ENCODE data around the gene PRKCH. TPM values are rescaled to one million over a fixed set of nuclear protein-coding genes. Genes with fewer than 3 reads are reported as not detected.

The PRKCH gene
- total and polyA plus RNA-seq, 2 of the 13 experiments (the other 11 are each of a cell fraction or from before 2014, with no cell fraction given), result 0.48 to 1.3 TPM

DNA sequence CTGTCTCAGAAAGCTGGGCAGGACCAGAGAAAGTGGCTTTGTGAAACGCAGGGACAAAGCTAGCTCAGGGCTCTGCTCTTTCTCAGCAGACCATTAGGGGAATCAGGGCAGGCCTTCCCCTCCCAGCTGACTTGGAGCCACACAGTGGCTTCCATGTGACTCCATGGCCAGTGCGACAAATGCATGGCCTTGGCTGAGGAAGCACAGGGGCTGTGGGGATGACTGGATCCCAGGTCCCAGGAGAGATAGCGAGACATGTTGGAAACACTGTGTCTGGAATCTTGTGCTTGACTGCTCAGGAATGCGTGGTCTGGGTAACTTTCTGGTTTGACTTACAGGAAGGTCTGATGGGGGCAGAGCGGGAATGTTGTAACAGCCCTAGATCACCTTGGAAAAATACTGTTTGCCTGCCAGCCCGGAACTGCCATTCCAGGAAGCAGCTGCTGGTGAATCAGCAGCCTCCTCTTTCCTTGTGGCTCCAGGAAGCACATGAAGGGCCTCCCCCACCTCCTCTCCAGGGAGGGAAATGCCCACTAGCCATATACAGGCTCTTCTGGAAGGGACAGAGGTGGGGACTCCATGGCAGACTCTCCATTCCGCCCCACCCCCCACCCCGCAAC, 240.4 kb downstream of the PRKCH start (continued):
- TF ChIP-seq, protein P1, sequence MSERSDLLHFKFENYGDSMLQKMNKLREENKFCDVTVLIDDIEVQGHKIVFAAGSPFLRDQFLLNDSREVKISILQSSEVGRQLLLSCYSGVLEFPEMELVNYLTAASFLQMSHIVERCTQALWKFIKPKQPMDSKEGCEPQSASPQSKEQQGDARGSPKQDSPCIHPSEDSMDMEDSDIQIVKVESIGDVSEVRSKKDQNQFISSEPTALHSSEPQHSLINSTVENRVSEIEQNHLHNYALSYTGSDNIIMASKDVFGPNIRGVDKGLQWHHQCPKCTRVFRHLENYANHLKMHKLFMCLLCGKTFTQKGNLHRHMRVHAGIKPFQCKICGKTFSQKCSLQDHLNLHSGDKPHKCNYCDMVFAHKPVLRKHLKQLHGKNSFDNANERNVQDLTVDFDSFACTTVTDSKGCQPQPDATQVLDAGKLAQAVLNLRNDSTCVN (CRISPR knock-in tag; IDR thresholded peaks at IDR 0.05; ENCODE audit: borderline replicate concordance), result no peak
- TF ChIP-seq ZNF432 (CRISPR knock-in tag; IDR thresholded peaks at IDR 0.05; ENCODE audit: borderline replicate concordance) (no peak), ZSCAN20 (CRISPR knock-in tag; IDR thresholded peaks at IDR 0.05; ENCODE audit: borderline replicate concordance) (no peak), SIX4 (CRISPR knock-in tag; IDR thresholded peaks at IDR 0.05) (0 out of 2 replicates have a peak, but pooled peaks have one; percentile 76), ELF3 (CRISPR knock-in tag; IDR thresholded peaks at IDR 0.05) (peak; percentile 99), TOPORS (CRISPR knock-in tag; IDR thresholded peaks at IDR 0.05) (no peak), NFIB (CRISPR knock-in tag; IDR thresholded peaks at IDR 0.05; ENCODE audit: borderline replicate concordance) (no peak), KDM5A (IDR thresholded peaks at IDR 0.05; ENCODE audit: borderline replicate concordance, low read length) (no peak), STAG1 (CRISPR knock-in tag; IDR thresholded peaks at IDR 0.05) (peak; percentile 61), CENPX (CRISPR knock-in tag; IDR thresholded peaks at IDR 0.05) (no peak), NFKB2 (CRISPR knock-in tag; IDR thresholded peaks at IDR 0.05; ENCODE audit: borderline replicate concordance) (peak; percentile 58; the same call in 1 of the 2 replicates), ZNF264 (CRISPR knock-in tag; IDR thresholded peaks at IDR 0.05) (peak; percentile 75), ZSCAN9 (CRISPR knock-in tag; IDR thresholded peaks at IDR 0.05; ENCODE audit: borderline replicate concordance) (peak; percentile 81), MIER2 (CRISPR knock-in tag; IDR thresholded peaks at IDR 0.05) (no peak), NONO (IDR thresholded peaks at IDR 0.05) (no peak), NONO (CRISPR knock-in tag; conservative IDR thresholded peaks at IDR 0.05) (no peak), ZNF282 (IDR thresholded peaks at IDR 0.05; ENCODE audit: partially characterized antibody) (no peak), FOXA1 (IDR thresholded peaks at IDR 0.05) (no peak), FOXA1 (CRISPR knock-in tag; IDR thresholded peaks at IDR 0.05) (peak; percentile 67; the same call in 1 of the 2 replicates), HNRNPH1 (optimal IDR thresholded peaks at IDR 0.05; ENCODE audit: low read depth, low read length) (no peak), HCFC1 (IDR thresholded peaks at IDR 0.05; ENCODE audit: low read depth, low read length) (no peak), MYNN (CRISPR knock-in tag; IDR thresholded peaks at IDR 0.05; ENCODE audit: low read depth) (no peak)
- TF ChIP-seq, protein P2, sequence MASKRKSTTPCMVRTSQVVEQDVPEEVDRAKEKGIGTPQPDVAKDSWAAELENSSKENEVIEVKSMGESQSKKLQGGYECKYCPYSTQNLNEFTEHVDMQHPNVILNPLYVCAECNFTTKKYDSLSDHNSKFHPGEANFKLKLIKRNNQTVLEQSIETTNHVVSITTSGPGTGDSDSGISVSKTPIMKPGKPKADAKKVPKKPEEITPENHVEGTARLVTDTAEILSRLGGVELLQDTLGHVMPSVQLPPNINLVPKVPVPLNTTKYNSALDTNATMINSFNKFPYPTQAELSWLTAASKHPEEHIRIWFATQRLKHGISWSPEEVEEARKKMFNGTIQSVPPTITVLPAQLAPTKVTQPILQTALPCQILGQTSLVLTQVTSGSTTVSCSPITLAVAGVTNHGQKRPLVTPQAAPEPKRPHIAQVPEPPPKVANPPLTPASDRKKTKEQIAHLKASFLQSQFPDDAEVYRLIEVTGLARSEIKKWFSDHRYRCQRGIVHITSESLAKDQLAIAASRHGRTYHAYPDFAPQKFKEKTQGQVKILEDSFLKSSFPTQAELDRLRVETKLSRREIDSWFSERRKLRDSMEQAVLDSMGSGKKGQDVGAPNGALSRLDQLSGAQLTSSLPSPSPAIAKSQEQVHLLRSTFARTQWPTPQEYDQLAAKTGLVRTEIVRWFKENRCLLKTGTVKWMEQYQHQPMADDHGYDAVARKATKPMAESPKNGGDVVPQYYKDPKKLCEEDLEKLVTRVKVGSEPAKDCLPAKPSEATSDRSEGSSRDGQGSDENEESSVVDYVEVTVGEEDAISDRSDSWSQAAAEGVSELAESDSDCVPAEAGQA (IDR thresholded peaks at IDR 0.05; ENCODE audit: low read depth), result 0 out of 2 replicates have a peak, but pooled peaks have one; percentile 55
- TF ChIP-seq, protein P2 (CRISPR knock-in tag; IDR thresholded peaks at IDR 0.05; ENCODE audit: borderline replicate concordance), result no peak
- TF ChIP-seq, protein P3, sequence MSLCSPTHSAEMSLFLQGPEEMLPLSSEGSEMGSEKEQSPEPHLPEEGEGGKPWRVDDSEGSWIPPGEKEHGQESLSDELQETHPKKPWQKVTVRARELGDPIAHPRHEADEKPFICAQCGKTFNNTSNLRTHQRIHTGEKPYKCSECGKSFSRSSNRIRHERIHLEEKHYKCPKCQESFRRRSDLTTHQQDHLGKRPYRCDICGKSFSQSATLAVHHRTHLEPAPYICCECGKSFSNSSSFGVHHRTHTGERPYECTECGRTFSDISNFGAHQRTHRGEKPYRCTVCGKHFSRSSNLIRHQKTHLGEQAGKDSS (CRISPR knock-in tag; IDR thresholded peaks at IDR 0.05; ENCODE audit: borderline replicate concordance, low read depth), result 0 out of 2 replicates have a peak, but pooled peaks have one; percentile 22
